G401.6 (cell line): ENCODE results near the gene ANKRD53.

Experiments used
- FAIRE-seq: peaks from 2 replicates; lab custom pipeline; 2012; peaks lifted over from hg19 to GRCh38; lab: Jason Lieb, UNC

Gene ANKRD53

GRCh38 chr2:70965506-70965905 lies 12.9 kb upstream of the ANKRD53 start:
- no peak for FAIRE-seq

DNA sequence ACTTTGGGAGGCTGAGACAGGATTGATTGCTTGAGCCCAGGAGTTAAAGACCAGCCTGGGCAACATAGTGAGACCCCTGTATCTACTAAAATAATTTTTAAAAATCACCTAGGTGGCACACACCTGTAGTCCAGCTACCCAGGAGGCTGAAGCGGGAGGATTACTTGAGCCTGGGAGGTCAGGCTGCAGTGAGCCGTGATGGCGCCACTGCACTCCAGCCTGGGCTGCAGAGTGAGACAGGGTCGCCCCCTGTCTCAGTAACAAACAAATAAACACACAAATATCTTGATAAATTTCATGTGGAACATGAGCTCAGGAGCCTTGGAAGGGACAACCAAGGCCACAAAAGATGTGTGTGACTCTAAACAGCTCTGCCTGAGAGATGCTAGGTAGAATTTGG lies 11.7 kb upstream of the ANKRD53 start:
- no peak for FAIRE-seq

- FAIRE-seq: no peak
These were observed 11.2 kb upstream of the ANKRD53 start for GRCh38 chr2:70967189-70967588.

GRCh38 chr2:70974592-70974991 lies 3.8 kb upstream of the ANKRD53 start:
- no peak for FAIRE-seq

DNA sequence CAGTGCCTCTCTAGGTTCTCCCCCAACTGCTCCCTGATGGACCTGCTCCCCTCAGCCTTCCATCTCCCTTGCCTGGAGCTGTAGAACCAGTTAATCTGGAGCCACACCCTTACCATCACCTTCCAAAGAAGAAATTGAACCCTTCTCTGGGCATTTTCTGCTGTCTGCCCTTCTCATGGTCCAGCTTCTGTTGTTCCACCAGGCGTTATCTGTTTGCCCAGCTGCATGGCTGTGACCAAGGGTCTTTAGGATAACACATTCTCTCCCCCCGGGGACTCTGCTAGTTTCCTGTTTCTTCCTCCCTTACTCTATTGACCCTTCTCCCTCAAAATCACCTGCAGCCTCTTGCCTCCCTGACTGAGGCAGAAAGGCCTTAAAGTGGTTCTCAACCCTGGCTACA lies 3.2 kb upstream of the ANKRD53 start:
- no peak for FAIRE-seq

DNA sequence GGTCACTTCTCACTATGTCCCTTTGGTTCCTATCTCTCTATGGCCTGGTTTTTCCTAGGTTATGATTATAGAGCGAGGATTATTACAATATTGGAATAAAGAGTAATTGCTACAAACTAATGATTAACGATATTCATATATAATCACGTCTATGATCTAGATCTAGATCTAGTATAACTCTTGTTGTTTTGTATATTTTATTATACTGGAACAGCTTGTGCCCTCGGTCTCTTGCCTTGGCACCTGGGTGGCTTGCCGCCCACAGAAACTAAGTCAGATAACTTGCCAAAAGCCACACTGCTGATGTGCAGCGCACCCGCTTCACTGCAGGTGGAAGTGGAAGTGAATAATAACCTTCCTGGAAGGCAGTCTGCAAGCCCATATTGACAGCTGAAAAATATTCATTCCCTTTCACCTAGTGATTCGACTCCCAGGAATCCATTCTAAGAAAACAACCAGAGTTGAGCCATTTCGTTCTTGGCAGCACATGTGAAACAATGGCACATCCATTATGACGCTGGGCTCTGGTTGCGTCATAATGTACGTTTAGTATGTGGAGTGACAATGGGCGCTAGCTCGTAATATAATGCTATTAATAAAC lies 725 bp upstream of the ANKRD53 start:
- FAIRE-seq: no peak

DNA sequence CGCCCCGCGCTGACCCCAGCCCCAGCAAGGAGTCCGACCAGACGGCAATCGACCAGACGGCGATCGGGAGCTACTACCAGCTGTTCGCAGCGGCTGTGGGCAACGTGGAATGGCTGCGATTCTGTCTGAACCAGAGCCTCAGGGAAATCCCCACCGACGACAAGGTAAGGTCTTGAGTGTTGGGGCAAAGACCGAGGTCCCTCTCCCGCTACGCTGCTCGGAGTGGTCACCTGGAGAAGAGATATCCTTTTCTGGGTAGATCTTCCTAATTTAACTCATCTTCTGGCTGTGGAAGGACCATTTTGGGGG lies 704 bp downstream of the ANKRD53 start:
- FAIRE-seq: no peak

DNA sequence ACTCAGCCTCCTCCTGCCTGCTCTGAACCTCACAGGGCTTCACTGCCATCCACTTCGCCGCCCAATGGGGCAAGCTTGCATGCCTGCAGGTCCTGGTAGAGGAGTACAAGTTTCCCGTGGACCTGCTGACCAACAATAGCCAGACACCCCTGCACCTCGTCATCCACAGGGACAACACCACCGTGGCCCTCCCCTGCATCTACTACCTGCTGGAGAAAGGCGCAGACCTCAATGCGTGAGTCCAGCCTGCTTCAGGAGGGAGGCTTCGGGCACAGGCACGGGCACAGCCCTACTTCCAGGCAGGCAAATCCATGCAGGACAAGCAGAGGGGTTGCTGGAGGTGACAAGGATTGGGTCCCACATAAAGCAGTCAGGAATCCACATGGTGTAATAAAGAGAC lies 1.2 kb downstream of the ANKRD53 start:
- FAIRE-seq: no peak

GRCh38 chr2:70981421-70981820 lies 3.0 kb downstream of the ANKRD53 start:
- no peak for FAIRE-seq

- FAIRE-seq: no peak
These were observed 3.7 kb downstream of the ANKRD53 start for GRCh38 chr2:70981866-70982810.

- no peak for FAIRE-seq
These were observed 4.5 kb downstream of the ANKRD53 start for GRCh38 chr2:70982971-70983370.

DNA sequence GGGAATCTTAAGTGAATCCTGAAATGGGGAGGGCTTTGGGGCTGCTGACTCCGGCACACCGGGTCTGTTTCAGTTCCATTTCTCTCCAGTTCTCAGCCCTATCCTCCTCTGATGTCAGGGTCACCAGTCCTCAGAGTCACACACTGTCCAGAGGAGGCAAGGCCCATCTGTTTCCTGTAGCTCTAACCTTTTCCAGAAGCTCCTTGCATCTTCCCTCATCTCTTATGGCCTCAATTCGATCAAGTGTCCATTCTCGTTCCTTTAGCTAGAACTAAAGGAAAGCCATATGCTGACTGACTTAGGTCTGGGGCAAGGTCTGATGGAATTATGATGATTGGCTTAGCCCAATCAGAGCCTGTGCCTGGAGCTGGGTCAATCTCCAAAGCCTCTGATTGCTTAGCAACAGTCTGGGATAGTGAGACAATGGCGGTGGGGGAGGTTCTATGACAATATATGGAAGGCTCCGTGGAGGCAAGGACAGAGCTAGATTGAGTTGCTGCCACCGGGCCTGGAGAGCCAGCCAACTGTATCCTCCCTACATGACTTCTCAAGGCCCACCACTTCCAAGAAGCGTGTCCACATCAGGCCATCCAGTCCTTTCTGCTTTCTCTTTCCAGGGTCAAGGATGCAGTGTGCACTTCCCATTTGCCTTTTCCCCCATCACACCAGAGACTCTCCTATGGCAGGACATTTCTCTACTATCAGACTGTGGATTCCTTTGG lies 5.2 kb downstream of the ANKRD53 start:
- FAIRE-seq: no peak

- FAIRE-seq: no peak
These were observed 5.8 kb downstream of the ANKRD53 start for GRCh38 chr2:70984228-70984575.

DNA sequence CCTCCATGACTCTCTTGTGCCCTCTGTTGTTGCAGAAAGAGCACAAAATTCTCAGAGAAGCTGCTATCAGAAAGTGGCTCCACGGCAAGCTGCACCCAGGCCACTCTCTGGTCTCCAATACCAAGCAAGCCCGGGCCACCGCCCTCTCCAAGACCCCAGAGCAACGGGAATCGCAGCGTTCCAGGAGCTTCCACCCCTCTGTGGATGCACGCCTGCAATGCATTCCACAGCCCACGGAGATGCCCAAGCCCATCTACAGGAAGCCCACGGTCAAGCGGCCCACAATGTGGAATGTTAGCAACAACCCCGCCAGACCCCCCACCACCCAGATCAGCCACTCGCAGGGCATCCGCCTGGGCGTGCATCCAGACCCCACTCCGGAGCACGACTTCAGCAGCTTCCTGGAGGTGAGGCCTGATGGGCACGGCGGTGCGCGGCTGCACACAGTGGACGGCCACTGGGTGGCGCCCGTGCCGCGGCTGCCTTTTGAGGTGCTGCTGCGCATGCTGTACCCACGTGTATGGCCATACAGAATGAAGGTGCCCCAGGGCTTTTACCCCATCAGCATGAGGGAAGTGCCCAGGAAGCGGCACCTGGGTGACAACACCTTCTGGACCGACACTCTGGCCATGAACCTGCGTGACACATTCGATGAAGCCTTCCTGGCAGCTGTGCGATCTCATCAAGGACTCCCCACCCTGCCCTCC lies 6.3 kb downstream of the ANKRD53 start:
- FAIRE-seq: no peak

- no peak for FAIRE-seq
These were observed 6.9 kb downstream of the ANKRD53 start for GRCh38 chr2:70985283-70985688.

DNA sequence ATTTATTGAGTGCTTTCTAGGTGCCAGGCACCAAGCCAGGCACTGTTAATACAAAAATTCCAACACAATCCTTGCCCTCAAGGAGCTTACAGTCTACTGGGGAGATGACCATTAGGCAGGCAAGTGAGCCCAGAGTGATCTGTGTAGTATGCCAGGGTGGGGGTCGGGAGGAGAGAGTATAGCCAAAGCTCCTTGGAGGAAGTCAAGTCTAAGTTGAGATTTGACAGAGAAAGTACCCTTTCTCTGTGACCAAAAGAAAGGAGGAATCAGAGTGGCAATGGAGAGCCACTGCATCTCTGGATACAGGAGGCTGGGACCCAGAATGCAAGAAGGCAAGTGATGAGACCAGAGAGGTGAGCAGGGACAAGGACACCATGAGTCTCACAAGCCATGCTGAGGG lies 7.5 kb downstream of the ANKRD53 start:
- FAIRE-seq: no peak

- no peak for FAIRE-seq
These were observed 8.2 kb downstream of the ANKRD53 start for GRCh38 chr2:70986499-70987189.

DNA sequence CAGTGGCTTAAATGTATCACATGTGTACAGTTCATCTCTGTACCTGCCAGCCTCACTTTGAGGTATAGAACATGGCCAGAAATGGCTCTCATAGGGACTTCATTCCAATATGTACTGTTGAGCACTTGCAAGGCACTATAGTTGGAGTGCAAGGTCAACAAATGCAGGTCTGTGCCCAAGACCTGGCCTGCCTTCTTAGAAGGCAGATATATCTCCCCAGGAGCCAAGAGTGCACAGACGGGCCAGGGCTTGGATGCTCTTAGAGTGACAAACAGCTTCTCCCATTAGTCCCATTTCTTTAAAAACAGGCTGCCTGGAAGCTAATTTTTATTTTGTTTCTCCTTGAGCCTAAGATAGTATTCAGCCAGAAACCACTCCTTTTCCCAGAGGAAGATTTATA lies 9.0 kb downstream of the ANKRD53 start:
- FAIRE-seq: no peak

GRCh38 chr2:70988151-70988550 lies 9.7 kb downstream of the ANKRD53 start:
- FAIRE-seq: no peak

DNA sequence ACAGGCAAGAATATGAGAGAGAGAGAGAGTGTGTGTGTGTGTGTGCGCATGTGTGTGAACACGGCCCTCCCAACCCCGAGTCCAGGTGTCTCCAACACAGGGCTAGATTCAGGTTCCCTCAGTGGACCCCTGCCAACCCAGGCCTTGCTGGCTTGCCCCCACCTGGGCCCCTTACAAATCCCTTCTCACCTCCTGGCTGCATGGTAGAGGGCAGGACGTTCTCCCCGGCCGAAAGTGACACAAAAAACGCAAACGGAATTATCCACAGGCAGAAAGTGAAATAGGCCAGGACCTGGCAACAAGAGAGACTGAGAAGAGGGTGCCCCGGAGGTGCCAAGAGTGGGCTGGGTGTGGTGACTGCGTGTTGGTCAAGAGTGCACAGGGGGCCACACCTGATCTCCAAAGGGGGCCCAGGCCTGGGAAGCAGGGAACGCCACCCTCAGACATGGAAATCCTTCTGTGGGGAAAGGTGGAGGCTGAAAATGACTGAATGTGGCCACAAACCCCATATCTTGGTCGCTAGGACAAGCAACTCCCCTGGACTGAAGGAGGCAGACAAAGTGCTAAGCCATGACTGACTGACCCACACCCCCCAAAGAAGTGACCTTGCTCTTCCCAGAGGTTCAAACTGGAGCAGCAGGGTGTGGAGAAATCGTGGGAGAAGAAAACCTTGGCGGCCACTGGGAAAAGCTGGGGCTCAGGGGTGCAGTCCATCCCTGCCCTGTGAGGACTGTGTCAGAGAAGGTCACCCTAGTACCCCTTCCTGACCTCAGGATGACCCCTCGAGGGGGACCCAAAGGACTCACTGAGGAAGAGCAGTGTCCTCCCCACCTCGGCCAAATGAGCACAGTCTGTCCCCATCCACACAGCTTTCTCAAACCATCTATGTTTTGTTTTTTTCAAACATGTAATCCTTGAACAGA lies 10.6 kb downstream of the ANKRD53 start:
- no peak for FAIRE-seq

- no peak for FAIRE-seq
These were observed 11.8 kb downstream of the ANKRD53 start for GRCh38 chr2:70990216-70990615.
